Measurements from ENCODE around the gene IL13.

Gene IL13

GRCh38 chr5:132673488-132673887 is 15.5 kb downstream of the IL13 start:
- no peak for DNase-seq

- no peak for DNase-seq
Observed at GRCh38 chr5:132673939-132674630, 16.1 kb downstream of the IL13 start, which contains the start of gene IL4. IL4 (plus strand) TSS chr5:132673989; CDS start chr5:132674051, 62 bp downstream.

GRCh38 chr5:132674671-132675506 is 16.9 kb downstream of the IL13 start:
- no peak for DNase-seq

GRCh38 chr5:132675936-132676689 is 18.1 kb downstream of the IL13 start:
- no peak for DNase-seq

- no peak for DNase-seq
Observed at GRCh38 chr5:132677191-132677590, 19.2 kb downstream of the IL13 start.

- no peak for DNase-seq
Observed at GRCh38 chr5:132677682-132678400, 19.9 kb downstream of the IL13 start.

- DNase-seq = no peak
Observed at GRCh38 chr5:132678735-132679134, 20.8 kb downstream of the IL13 start.

GRCh38 chr5:132679166-132679565 is 21.2 kb downstream of the IL13 start:
- no peak for DNase-seq

GRCh38 chr5:132679717-132680380 is 21.9 kb downstream of the IL13 start:
- DNase-seq = no peak

GRCh38 chr5:132680780-132681475 is 23.0 kb downstream of the IL13 start:
- DNase-seq = no peak

- DNase-seq = no peak
Observed at GRCh38 chr5:132681476-132681831, 23.5 kb downstream of the IL13 start.

- DNase-seq = no peak
Observed at GRCh38 chr5:132681983-132682382, 24.0 kb downstream of the IL13 start.

- DNase-seq = no peak
Observed at GRCh38 chr5:132684491-132684890, 26.5 kb downstream of the IL13 start.

GRCh38 chr5:132684922-132685720 is 27.1 kb downstream of the IL13 start:
- no peak for DNase-seq

- DNase-seq = no peak
Observed at GRCh38 chr5:132686193-132686592, 28.2 kb downstream of the IL13 start.

GRCh38 chr5:132687995-132688394 is 30.0 kb downstream of the IL13 start:
- DNase-seq = peak; percentile 14

GRCh38 chr5:132688536-132689339 is 30.8 kb downstream of the IL13 start:
- DNase-seq = no peak

- no peak for DNase-seq
Observed at GRCh38 chr5:132689513-132689912, 31.5 kb downstream of the IL13 start.

- DNase-seq = no peak
Observed at GRCh38 chr5:132690156-132690555, 32.2 kb downstream of the IL13 start.
